Lung microvascular endothelial cell (primary cell): Measurements from ENCODE around the gene EFCAB8. TPM values are rescaled to one million over a fixed set of nuclear protein-coding genes. Genes with fewer than 3 reads are reported as not detected.
"Not testable (repeated sequence)": the region's sequence is repeated elsewhere in the genome, so short reads cannot be mapped to it uniquely, and the experiment has no call there.

Experiments
- DNase-seq, 2 donors: peaks; one replicate each; pipeline versions ENCODE4 v3.0.0 to v3.0.0-alpha.2; 2010; ENCODE audit warnings: low read depth in 2 of 2
- total RNA-seq: library from RNA; depleted of rRNA; stranded (reverse); fragments of >200 nt; gene quantifications from 2 replicates; pipeline ENCODE4 v1.2.1, GENCODE V29; 2014

Gene EFCAB8
- total RNA-seq, 1 donor from 2014 or later = under 0.01 TPM

DNA sequence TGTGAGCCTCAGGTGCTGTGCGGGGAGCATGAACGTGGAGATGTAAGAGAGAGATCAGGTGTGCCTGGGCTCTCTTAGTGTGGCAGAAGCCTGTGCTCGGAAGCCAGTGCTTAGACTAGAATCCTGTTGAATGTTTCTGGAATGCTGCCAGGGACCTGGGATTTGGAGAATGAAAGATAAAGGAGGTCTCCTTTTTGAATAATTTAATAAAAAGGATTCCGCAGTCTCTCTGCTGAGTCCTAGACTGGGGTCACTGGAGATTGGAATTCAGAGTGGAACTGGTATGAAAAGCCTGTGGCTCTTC, 18.8 kb upstream of the EFCAB8 start:
- no peak for DNase-seq

- DNase-seq = no peak
These were observed 17.5 kb upstream of the EFCAB8 start for GRCh38 chr20:32841174-32841573.

DNA sequence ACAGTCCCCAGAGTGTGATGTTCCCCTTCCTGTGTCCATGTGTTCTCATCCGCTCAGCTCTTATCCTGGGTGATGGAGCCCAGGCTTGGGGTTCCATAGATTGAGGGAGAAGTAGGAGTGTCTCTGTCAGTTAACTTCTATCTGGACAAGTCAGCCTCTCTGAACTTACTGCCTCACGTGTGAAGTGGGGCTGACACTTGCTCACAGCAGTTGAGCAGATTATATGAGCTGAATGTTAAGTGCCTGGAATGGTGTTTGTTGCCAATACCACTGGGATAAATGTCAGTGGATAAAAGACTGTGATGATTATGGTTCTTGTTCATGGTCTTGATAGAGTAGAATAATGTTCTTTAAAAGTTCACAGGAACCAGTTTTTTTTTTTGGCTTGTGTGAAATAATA, 17.1 kb upstream of the EFCAB8 start:
- no peak for DNase-seq

GRCh38 chr20:32842688-32843524, 15.8 kb upstream of the EFCAB8 start:
- DNase-seq = no peak

DNA sequence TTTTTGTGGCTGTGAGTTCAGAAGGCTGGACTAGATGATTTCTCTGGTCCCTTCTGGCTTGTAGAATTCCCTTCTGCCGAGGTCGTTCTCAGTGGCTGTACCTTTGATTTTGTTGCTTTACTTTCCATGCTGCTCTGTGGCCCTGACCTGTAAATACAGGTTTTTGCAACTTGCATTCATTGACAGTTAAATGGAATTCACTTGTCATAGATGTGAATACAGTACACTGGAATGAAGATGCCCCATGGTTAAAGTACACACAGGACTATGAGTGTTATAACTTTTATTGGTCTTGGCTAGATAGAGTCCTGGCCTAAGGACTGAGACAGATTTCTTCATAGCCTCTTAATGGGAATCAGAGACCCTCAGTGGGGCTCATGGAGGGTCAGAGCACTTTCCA, 12.9 kb upstream of the EFCAB8 start:
- no peak for DNase-seq

DNA sequence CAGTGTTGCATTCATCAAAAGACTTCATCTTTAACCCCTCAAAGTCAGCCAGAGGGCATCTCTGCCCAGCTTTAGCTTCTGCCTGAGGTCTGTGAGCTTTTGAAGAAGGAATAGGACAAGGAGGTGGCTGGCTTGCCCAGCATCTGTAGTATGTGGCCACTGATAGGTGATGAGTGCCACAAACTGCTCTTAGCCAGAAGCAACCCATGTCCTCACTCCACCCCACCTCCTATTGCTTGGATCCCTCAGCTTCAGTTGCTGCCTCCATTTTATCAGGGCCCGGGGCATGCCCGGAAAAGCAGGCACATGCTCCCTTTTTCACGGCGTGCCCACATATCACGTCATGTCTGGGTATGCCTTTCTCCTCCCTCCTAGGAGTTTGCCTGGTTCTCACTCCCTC, 11.9 kb upstream of the EFCAB8 start:
- DNase-seq = no peak

- no peak for DNase-seq
These were observed 10.8 kb upstream of the EFCAB8 start for GRCh38 chr20:32847964-32848363.

GRCh38 chr20:32848846-32849245, 9.9 kb upstream of the EFCAB8 start:
- DNase-seq = no peak

GRCh38 chr20:32849577-32849976, 9.1 kb upstream of the EFCAB8 start:
- DNase-seq = no peak

GRCh38 chr20:32855387-32855786, 3.3 kb upstream of the EFCAB8 start:
- no peak for DNase-seq

- DNase-seq = no peak
These were observed 534 bp upstream of the EFCAB8 start for GRCh38 chr20:32858189-32858588.

DNA sequence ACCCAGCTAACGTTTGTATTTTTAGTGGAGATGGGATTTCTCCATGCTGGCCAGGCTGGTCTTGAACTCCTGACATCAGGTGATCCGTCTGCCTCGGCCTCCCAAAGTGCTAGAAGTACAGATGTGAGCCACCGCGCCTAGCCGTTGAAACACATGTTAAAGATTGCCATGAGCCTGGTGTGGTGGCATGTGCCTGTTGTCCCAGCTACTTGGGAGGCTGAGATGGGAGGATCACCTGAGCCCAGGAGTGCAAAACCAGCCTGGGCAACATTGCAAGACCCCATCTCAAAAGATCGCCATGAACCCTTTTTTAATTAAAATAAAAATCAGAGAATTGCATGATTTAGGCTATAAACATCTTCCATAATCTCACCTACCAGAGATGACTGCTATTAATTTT, 2.7 kb downstream of the EFCAB8 start:
- DNase-seq = no peak

DNA sequence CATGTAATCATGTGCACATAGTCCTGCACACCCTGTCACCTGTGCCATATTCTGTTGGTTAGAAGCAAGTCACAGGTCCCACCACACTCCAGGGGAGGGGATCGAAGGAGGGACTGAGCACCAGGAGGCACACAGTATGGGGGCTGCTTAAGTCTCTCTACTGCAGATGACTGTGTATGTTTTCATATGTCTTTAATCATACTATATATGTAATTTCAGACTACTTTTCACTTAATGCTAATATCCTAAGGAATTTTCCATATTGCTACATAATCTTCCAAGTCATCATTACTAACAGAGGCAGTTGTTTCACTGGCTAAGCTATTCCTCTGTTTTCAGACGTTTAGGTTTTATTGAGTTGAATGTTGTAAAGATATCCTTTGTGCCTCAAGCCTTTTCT, 10.8 kb downstream of the EFCAB8 start:
- no peak for DNase-seq

GRCh38 chr20:32870526-32870925, 11.8 kb downstream of the EFCAB8 start:
- not testable (repeated sequence) for DNase-seq

DNA sequence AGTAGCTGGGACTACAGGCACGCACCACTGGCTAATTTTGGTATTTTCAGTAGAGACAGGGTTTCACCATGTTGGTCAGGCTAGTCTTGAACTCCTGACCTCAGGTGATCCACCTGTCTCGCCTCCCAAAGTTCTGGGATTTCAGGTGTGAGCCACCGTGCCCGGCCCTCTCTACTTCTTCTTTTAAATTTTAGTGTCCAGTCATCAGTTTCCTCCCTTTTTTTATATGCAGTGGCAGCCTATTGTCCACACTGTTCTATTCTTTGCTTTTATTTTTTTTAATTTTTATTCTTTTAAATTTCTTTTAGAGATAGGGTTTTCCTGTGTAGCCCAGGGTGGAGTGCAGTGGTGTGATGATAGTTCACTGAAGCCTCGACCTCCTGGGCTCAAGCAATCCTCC, 12.3 kb downstream of the EFCAB8 start:
- DNase-seq = no peak

DNA sequence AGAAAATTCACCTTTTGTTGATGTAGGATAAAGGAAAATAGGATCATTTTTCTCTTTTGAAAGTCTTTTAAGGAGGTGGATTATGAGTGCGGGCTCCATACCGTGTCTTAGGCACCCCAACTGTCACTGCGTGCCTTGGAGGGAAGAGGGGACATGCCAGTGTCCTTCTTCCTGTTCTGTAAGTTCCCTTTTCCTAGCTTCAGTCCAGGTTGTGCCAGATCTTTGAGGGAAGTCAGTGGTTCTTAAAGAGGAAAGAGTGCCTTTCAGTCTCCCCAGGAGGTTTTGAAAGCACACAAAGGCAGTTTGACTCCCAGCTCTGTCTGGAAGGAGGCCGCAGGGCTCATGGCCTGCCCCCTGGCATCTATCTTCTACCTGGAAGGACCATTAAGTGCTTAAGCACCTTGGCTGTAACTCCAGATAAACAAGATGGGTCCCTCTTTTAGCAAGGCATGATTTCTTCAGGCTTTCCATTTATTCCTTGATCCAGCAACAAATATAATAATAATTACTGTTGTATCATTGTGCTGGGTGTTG, 13.0 kb downstream of the EFCAB8 start:
- DNase-seq = no peak

DNA sequence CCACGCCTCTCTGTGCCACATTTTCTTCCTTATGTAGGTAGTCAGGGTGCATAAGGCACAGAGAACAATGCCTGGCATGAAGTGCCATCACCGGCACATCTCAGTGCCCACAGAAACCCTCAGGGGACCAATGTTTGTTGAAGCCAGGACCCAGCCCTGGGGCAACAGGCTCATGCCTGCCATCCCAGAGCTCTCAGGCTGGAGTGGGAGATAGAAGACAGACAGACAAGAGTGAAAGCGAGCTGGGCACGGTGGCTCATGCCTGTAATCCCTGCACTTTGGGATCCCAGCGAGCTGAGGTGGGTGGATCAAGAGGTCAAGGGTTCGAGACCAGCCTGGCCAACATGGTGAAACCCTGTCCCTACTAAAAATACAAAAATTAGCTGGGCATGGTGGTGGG, 13.5 kb downstream of the EFCAB8 start:
- DNase-seq = no peak

DNA sequence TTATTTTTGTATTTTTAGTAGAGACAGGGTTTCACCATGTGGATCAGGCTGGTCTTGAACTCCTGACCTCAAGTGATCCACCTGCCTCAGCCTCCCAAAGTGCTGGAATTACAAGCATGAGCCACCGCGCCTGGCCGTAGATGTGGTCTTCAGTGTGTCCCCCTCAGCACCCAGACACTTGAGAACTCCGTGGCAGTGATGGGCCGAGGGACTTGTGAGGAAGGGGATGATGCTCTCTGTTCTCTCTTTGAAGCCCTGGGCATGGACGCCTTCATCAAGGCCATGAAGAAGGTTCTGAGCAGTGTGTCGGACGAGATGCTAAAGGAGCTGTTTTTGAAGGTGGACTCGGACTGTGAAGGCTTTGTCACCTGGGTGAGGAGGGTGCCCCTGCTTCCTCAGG, 16.9 kb downstream of the EFCAB8 start:
- no peak for DNase-seq

DNA sequence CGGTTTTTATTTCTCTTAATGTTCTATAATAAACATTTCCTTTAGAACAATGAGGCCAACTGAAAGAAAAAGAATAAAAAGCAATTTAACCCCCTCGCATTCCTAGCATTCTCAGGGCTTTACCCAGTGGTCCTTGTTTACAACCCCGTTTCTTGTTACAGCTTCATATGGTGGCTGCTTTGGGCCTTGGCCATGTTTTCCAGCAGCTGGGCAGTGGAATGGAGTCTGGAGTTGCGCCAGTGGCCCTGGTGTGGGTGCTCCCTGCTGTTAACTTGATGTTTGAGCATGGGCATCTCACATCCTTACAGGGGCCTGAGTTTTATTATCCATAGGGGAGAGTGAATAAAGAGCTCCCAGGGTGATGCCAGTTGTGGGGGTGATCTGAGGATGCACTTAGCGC, 18.8 kb downstream of the EFCAB8 start:
- no peak for DNase-seq

DNA sequence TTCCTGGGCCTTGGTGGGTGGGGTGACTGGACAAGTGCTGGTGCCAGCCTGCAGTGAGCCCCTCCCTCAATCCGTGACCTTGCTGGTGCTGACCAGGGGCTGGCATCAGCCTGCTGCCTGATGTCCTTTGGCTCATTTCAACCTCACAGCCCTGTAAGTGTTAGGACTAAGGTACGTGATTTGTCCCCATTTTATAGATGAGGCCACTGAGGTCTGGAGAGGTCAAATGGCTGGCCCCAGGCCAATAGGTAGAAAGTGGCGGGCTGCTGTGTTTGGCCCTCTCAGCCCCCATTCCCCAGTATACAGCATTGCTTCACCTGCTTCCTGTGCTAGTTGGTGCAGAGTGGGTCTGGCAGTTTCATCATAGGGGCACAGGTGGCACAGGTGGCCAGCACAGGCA, 20.1 kb downstream of the EFCAB8 start:
- DNase-seq = no peak

DNA sequence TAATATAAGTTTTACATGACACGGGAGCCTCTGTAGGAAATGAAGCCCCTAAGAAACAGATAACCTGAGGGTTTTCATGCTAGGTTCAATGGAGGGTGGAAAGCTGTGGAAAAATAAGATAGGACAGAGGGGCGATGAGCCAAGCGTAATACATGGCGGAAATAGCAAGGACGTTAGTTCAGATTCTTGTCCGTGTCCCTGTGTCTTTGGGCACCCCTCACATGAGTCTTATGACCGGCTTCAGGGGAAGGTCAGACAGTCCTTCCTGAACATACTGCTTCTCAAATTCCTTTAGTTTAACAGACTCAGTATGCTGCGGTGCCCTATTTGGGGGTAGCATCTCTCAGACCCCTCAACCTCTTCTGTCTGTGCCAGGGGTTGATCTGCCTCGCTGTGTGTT, 20.8 kb downstream of the EFCAB8 start:
- no peak for DNase-seq

- no peak for DNase-seq
These were observed 21.9 kb downstream of the EFCAB8 start for GRCh38 chr20:32880635-32881034.

GRCh38 chr20:32883081-32883480, 24.4 kb downstream of the EFCAB8 start:
- no peak for DNase-seq

DNA sequence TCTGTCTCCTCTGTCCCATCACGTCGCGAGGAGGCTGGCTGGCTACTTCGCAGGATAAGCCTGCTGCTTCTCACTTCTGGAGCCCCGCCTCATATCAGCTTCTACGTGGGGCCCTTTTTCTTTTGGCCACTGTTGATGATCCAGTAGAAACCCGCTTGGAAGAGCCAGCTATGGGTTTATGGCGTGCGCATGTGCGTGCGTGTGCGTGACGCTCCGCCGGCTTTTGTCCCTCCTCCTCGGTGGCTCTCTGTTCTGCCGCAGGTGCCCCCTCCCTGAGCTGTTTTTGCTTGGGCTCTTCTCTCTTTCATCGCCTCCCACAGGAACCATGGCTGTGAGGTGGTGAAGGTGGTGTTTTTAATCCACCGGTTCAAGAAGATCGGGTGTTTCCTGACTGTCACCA, 26.5 kb downstream of the EFCAB8 start:
- no peak for DNase-seq
